Heart left ventricle (tissue), 16 donors: ENCODE results near the gene PTPRE. TPM values are rescaled to one million over a fixed set of nuclear protein-coding genes. Genes with fewer than 3 reads are reported as not detected.

Experiments
- ATAC-seq, 4 donors: fragments of 200-7000 bp; cut with Tn5 transposase; one replicate each; pipeline ENCODE4 v1.9.1; 2020 to 2022; ENCODE audit warnings: moderate library complexity in 4 of 4, mild to moderate bottlenecking in 3 of 4, moderate number of reproducible peaks in 1 of 4
- DNase-seq, 5 donors: peaks; one replicate each; pipeline ENCODE4 v3.0.0-alpha.2; 2020
- H3K27ac ChIP-seq, 12 donors: fragments of 200-600 bp; sonication (generic) in 4 of 12; one replicate each; pipeline versions ENCODE4 v1.5.0 to v1.8.0; 2016 to 2022; ENCODE audit warnings: mild to moderate bottlenecking in 2 of 12
- H3K27me3 ChIP-seq, 9 donors: fragments of 200-600 bp; sonication (generic) in 2 of 9; one replicate each; pipeline versions ENCODE4 v1.5.1 to v1.8.0; 2016 to 2022; ENCODE audit warnings: mild to moderate bottlenecking in 3 of 9
- H3K36me3 ChIP-seq, 9 donors: fragments of 200-600 bp; sonication (generic) in 2 of 9; one replicate each; pipeline versions ENCODE4 v1.5.0 to v1.8.0; 2018 to 2022; ENCODE audit warnings: mild to moderate bottlenecking in 2 of 9
- H3K4me1 ChIP-seq, 12 donors: fragments of 200-600 bp; sonication (generic) in 4 of 12; one replicate each; pipeline versions ENCODE4 v1.5.0 to v1.8.0; 2016 to 2022; ENCODE audit warnings: mild to moderate bottlenecking in 3 of 12
- H3K4me3 ChIP-seq, 12 donors: fragments of 200-600 bp; sonication (generic) in 4 of 12; one replicate each; pipeline versions ENCODE4 v1.5.0 to v1.8.0; 2017 to 2022; ENCODE audit warnings: mild to moderate bottlenecking in 9 of 12, moderate library complexity in 4 of 12
- H3K9me3 ChIP-seq, 12 donors: fragments of 200-600 bp; sonication (generic) in 4 of 12; one replicate each; pipeline versions ENCODE4 v1.5.0 to v1.8.0; 2016 to 2022; ENCODE audit warnings: mild to moderate bottlenecking in 1 of 12
- POLR2A ChIP-seq, 2 donors: fragments of 450-650 bp; IDR thresholded peaks; one replicate each; pipeline ENCODE4 v1.6.1; 2017; ENCODE audit warnings: antibody characterized with exemption in 2 of 2, mild to moderate bottlenecking in 2 of 2, moderate library complexity in 2 of 2
- WGBS, 4 donors: extraction: QIAGEN DNeasy Blood & Tissue Kit in 2 of 4; methylation state at CpG; one replicate each; pipeline versions ENCODE4 v1.1.5 to v1.1.7; 2013 to 2018; 5-methylcytosine and 5-hydroxymethylcytosine counted together
- intact Hi-C, 10 donors: fragments of 100-400 bp; cut with DNase I; formaldehyde crosslinking; loops; one replicate each; pipeline versions ENCODE4 v1.11.1 to v1.14.2; 2022
- polyA plus RNA-seq, 2 donors: library from polyadenylated mRNA; stranded (reverse); fragments of 200-250 nt; gene quantifications; one replicate each; pipeline ENCODE4 v1.2.3, GENCODE V29; 2013
- total RNA-seq, 9 donors: library from RNA; depleted of rRNA in 2 of 9; stranded (reverse); fragments of >200 nt in 2 of 9; fragmentation: NEBNext Ultra II Directional in 3 of 9; extraction: Animal tissue kit (Norgen Biotek cat#: 25700) in 3 of 9; gene quantifications; one replicate each; pipeline versions ENCODE4 v1.1.0 to v1.2.4, GENCODE V29; 2016 to 2023
- TF ChIP-seq, protein P1 (sequence below), 12 donors: fragments of 200-600 bp; sonication (generic) in 4 of 12; IDR thresholded peaks; one replicate each; pipeline versions ENCODE4 v1.5.0 to v1.8.0; 2018 to 2022; ENCODE audit warnings: antibody characterized with exemption in 12 of 12, mild to moderate bottlenecking in 5 of 12
- donor health status: ischemic (EF 13 %, LVEDD 7.1; RV severe dilation, severe dysfunction).
- donor health status: healthy with polysubstance abuse.
- donor health status: DM: no; HTN: yes; CAD: no.
- donor health status: DM: no; HTN: no; CAD: no.
- donor health status: ischemic (EF 25% LVEDD 6.9; RV normal size, moderate dysfunction).
- donor health status: ischemic (EF 25% LVEDD 5.7; RV mildly dilated, moderate dysfunction).
- donor health status: healthy.
- donor health status: DM: yes; HTN: yes; CAD: no.
- donor health status: ischemic (EF 35%, LVEDD 5.7; RV mildly dilated, moderate dysfunction).
- donor health status: nonischemic (EF 11% LVEDD 7.7; RV severe dilation, severe dysfunction).
- donor health status: DM: yes; HTN: yes; CAD: no.
- donor health status: PGD.
- donor health status: ischemic (EF 29% LVEDD 5.4; RV normal size, mild dysfunction).
- donor health status: nonischemic (EF 23%, LVEDD 6.1; RV moderate dilation, normal function).

The PTPRE gene
- total and polyA plus RNA-seq, 11 donors: 6.9 to 55.0 (median 24.1) TPM

DNA sequence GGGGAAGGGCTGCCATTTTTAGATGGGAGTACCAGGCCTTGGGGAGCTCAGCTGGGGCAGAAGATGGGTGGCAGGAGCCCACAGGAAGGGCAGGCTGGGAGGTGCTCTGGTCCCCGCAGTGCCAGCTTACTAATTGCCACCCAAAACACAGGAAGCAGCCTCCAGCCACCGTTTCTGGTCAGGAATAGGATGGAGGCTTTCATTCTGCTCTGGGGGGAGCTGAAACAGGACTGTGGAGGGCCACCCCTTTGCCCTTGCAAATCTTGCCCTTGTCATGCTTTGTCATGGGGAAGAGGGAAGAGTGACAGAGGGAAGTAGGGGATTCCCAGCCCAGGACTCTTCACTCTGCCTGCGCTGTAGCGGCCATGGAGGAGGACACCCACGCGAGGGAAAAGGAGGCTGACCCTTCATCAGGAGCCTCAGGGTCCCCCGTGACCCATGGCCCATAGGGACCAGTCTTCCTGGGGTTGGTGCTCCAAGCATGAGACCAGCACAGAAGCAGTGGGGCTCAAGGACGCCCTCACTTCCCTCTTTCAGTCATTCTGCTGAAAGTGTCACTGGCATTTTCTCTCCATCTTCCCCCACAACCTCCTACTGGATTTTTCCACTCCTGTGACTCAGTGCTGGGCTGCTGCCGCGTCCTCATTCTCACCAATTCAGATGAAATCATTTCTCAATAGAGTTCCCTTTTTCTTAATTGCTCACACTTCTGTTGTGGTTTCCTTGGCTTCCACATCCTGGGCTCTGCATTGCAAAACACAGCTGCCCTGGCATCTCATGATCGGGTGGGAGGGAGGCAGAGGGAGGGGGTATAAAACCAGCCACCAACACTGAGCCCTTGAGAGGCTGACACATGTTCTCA, 157.4 kb downstream of the PTPRE start:
- 65 to 79% (median 75%) methylated on average over 11 of the region's 11 CpGs for WGBS, 4 donors
- Histone ChIP-seq H3K9me3 (no peaks in the 10 kb centered on the region), H3K4me3 (peak overlapping the region in 1 of 12 donors; percentile 15), H3K27ac (peak overlapping the region; percentile 31 to 95 (median 68)), H3K4me1 (peaks cover 0 to 71% (median 27%) of the 10 kb centered on the region in 12 donors), H3K27me3 (no peaks in the 10 kb centered on the region), H3K36me3 (peaks cover 0 to 72% (median 44%) of the 10 kb centered on the region in 9 donors)
- TF ChIP-seq, protein P1, sequence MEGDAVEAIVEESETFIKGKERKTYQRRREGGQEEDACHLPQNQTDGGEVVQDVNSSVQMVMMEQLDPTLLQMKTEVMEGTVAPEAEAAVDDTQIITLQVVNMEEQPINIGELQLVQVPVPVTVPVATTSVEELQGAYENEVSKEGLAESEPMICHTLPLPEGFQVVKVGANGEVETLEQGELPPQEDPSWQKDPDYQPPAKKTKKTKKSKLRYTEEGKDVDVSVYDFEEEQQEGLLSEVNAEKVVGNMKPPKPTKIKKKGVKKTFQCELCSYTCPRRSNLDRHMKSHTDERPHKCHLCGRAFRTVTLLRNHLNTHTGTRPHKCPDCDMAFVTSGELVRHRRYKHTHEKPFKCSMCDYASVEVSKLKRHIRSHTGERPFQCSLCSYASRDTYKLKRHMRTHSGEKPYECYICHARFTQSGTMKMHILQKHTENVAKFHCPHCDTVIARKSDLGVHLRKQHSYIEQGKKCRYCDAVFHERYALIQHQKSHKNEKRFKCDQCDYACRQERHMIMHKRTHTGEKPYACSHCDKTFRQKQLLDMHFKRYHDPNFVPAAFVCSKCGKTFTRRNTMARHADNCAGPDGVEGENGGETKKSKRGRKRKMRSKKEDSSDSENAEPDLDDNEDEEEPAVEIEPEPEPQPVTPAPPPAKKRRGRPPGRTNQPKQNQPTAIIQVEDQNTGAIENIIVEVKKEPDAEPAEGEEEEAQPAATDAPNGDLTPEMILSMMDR (IDR thresholded peaks at IDR 0.05): no peak
- no peak for TF ChIP-seq POLR2A (IDR thresholded peaks at IDR 0.05)
- intact Hi-C loops: loop anchor here in 3 of 10 donors (5.0 to 10.0 kb wide), 2 partner anchors 50 to 157 kb away; partner anchors contain the start of gene PTPRE (in 1 of the 3)
- ATAC-seq (peak; percentile 60 to 79 (median 70)), DNase-seq (peak; percentile 65 to 81 (median 79))

DNA sequence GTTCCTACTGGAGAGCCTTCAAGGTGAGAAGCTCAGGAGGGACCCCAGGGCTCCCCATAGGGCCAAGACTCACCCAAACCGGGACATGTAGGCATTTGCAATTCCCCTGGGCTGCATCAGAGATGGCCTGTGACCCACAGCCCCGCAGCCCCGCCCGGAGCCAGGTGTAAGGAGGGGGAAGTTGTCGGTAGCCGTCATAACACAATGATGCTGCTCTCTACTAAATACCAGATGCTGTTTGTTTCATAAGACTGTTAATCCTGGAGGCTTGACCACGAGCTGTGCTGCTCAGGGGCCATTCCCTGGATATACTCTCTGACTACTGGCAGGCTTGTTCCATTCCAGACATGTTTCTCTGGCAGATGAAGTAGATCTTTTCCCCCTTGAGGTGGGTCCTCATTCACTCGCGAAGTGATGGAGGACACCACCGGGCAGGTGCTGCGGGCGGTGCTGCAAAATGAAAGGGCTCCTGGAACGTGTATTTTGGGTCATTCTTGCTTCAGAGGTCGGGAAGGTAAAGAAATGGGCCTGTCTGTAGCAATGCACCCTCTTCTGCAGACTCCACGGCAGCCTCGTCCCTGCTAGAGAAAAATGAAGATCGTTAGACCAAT, 158.2 kb downstream of the PTPRE start:
- TF ChIP-seq POLR2A (IDR thresholded peaks at IDR 0.05): no peak
- TF ChIP-seq, protein P1 (IDR thresholded peaks at IDR 0.05): no peak
- peak; percentile 5 to 55 (median 30) for ATAC-seq
- H3K36me3 ChIP-seq: peaks cover 0 to 76% (median 45%) of the 10 kb centered on the region in 9 donors

GRCh38 chr10:128065881-128066534, 159.1 kb downstream of the PTPRE start:
- peak in 1 of 5 donors; percentile 48 for DNase-seq
- no peak overlapping the region for H3K4me3 ChIP-seq
- TF ChIP-seq, protein P1 (IDR thresholded peaks at IDR 0.05): no peak
- no peak for TF ChIP-seq POLR2A (IDR thresholded peaks at IDR 0.05)
- ATAC-seq: no peak
- peak overlapping the region in 2 of 12 donors; percentile 70 to 95 for H3K27ac ChIP-seq
- peaks cover 0 to 61% (median 27%) of the 10 kb centered on the region in 12 donors for H3K4me1 ChIP-seq
- peaks cover 0 to 77% (median 54%) of the 10 kb centered on the region in 9 donors for H3K36me3 ChIP-seq
- WGBS, 4 donors: 95 to 97% (median 96%) methylated on average over 12 to 13 of the region's 13 CpGs
- H3K9me3 ChIP-seq: no peaks in the 10 kb centered on the region
- no peaks in the 10 kb centered on the region for H3K27me3 ChIP-seq
- intact Hi-C loops: loop anchor here in 7 of 10 donors (2.0 to 10.0 kb wide), 6 partner anchors 29 to 349 kb away; partner anchors contain the start of gene PTPRE (in 2 of the 7)

More for the DNA sequence above, 158.2 kb downstream of the PTPRE start:
- DNase-seq: peak in 2 of 5 donors; percentile 69 to 80
- Histone ChIP-seq H3K9me3 (no peaks in the 10 kb centered on the region), H3K27me3 (no peaks in the 10 kb centered on the region), H3K4me3 (peak overlapping the region in 1 of 12 donors; percentile 5), H3K27ac (peak overlapping the region in 11 of 12 donors; percentile 2 to 95 (median 59)), H3K4me1 (peaks cover 0 to 70% (median 27%) of the 10 kb centered on the region in 12 donors)
- 73 to 82% (median 75%) methylated on average over 17 of the region's 17 CpGs for WGBS, 4 donors
- intact Hi-C loops: loop anchor here in 7 of 10 donors (5.0 to 10.0 kb wide), 5 partner anchors 33 to 348 kb away; partner anchors contain the start of gene PTPRE (in 3 of the 7)
